Stimulated activated CD8-positive, alpha-beta memory T cell treated with anti-CD3 and anti-CD28 coated beads, Interleukin-7, amount 100 ng/mL, for 4 hours (primary cell): ENCODE data around the gene TMEM140.
A peak's percentile ranks its signal among the peaks of the same experiment; 100 is the strongest.
"Not testable (repeated sequence)": the region's sequence is repeated elsewhere in the genome, so short reads cannot be mapped to it uniquely, and the experiment has no call there.

Source experiments
- DNase-seq, 2 donors: peaks; one replicate each; pipeline ENCODE4 v3.0.0-alpha.2; 2020; ENCODE audit warnings: low read depth in 2 of 2

TMEM140 gene

GRCh38 chr7:135158874-135159273, 11.0 kb downstream of the TMEM140 start:
- DNase-seq = no peak

- no peak for DNase-seq
These were observed 11.7 kb downstream of the TMEM140 start for GRCh38 chr7:135159359-135160085.

- DNase-seq = no peak
These were observed 12.4 kb downstream of the TMEM140 start for GRCh38 chr7:135160098-135160857.

GRCh38 chr7:135160858-135161653, 13.2 kb downstream of the TMEM140 start:
- no peak for DNase-seq

GRCh38 chr7:135161669-135162068, 13.8 kb downstream of the TMEM140 start:
- no peak for DNase-seq

- no peak for DNase-seq
These were observed 14.6 kb downstream of the TMEM140 start for GRCh38 chr7:135162382-135163001.

- DNase-seq = no peak
These were observed 16.6 kb downstream of the TMEM140 start for GRCh38 chr7:135164357-135165061.

- DNase-seq = no peak
These were observed 18.0 kb downstream of the TMEM140 start for GRCh38 chr7:135165862-135166261.

- no peak for DNase-seq
These were observed 18.6 kb downstream of the TMEM140 start for GRCh38 chr7:135166338-135166990.

- no peak for DNase-seq
These were observed 19.6 kb downstream of the TMEM140 start for GRCh38 chr7:135167365-135167917.

- no peak for DNase-seq
These were observed 20.1 kb downstream of the TMEM140 start for GRCh38 chr7:135168001-135168400.

- DNase-seq = no peak
These were observed 20.7 kb downstream of the TMEM140 start for GRCh38 chr7:135168489-135169140.

GRCh38 chr7:135169141-135169963, 21.5 kb downstream of the TMEM140 start:
- peak; percentile 38 to 43 for DNase-seq

GRCh38 chr7:135169964-135170273, 22.0 kb downstream of the TMEM140 start:
- no peak for DNase-seq

- peak; percentile 79 to 90 for DNase-seq
These were observed 22.6 kb downstream of the TMEM140 start, which contains the start of gene CYREN for GRCh38 chr7:135170274-135170997. TSS of gene CYREN (minus strand) at chr7:135170707. CDS start at chr7:135168922, 1,785 bp downstream.

GRCh38 chr7:135170998-135171481, 23.2 kb downstream of the TMEM140 start:
- DNase-seq = not testable (repeated sequence)

GRCh38 chr7:135171581-135172291, 23.9 kb downstream of the TMEM140 start:
- not testable (repeated sequence) for DNase-seq
